Caki2 (cell line): ENCODE data around the gene NPIPB12. TPM values are rescaled to one million over a fixed set of nuclear protein-coding genes. Genes with fewer than 3 reads are reported as not detected.
"Not testable (repeated sequence)": the region's sequence is repeated elsewhere in the genome, so short reads cannot be mapped to it uniquely, and the experiment has no call there.

ENCODE experiments used
- DNase-seq: peaks from one replicate; pipeline ENCODE4 v3.0.0-alpha.2; 2015; ENCODE audit warnings: low read depth
- in situ Hi-C: cut with HindIII; loops from 2 replicates; pipeline ENCODE4 v1.10.0; 2016; ENCODE audit warnings: low sequenced_read_pairs, low pct_unique_long_range_greater_than_20kb, mixed read lengths
- total RNA-seq: library from RNA; depleted of rRNA; stranded (reverse); fragments of >200 nt; shearing (Covaris generic); gene quantifications from 2 replicates; pipeline ENCODE4 v1.2.3, GENCODE V29; 2014; ENCODE audit warnings: low replicate concordance; rRNA removed

Gene NPIPB12
- 1.9 and 25.3 TPM in 2 replicates for total RNA-seq

DNA sequence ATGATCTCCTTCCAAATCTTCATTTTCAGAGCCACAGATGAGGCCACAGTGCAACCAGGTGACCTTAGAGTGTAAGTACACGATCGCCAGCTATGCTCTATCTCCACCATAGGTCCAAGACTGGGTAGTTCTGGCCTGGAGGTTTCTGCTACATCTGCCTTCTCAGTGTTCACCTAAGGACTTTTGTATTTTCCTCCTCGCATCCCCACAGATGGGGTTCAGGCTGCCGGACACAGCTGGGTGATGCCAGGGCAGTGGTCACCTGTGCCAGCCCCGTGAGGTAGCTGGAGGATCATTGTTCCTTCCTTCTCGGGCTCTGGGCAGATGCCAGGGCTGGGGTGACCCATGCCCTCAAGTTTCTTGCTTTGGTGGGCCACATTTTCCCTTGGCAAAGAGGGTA, at the start of gene NPIPB12:
NPIPB12 (minus strand) TSS at position 101 of the 400 bp plus-strand sequence.
- in situ Hi-C loops, result not testable (repeated sequence)

DNA sequence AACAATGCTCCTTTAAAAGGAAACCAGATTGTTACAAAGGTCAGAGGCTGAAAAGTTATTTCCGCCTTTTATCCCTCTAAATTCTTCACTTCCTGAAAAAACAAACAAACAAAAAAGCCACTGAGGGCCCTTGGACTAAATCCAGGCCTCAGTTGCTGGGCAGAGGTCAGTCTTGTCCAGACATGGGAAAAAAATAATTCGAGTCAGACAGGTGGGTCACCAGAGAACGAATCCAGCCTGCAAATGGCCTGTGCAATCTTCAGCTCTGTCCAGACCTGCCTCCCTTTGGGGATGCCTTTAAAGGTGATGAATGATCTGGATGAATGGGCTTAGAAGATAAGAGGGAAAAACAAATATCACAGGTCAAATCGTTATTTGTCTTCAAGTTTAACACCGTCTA, 15.3 kb upstream of the NPIPB12 start:
- in situ Hi-C loops, DNase-seq: not testable (repeated sequence)

More for the DNA sequence above, at the start of gene NPIPB12:
- not testable (repeated sequence) for DNase-seq

DNA sequence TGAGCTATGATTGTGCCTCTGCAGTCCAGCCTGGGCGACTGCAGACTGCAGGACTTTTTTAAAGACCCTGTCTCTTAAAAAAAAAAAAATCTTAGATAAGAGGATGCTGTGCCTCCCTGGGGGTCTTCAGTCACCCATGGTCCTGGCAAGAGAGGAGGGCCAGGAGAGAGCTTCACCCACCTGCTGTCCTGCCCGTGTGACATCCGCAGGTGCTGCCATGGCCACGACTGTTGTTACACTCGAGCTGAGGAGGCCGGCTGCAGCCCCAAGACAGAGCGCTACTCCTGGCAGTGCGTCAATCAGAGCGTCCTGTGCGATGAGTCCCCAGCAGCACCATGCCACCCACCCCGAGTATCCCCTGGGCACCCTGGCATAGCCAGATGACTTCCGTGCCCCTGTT, 23.9 kb downstream of the NPIPB12 start:
- in situ Hi-C loops, DNase-seq: not testable (repeated sequence)

DNA sequence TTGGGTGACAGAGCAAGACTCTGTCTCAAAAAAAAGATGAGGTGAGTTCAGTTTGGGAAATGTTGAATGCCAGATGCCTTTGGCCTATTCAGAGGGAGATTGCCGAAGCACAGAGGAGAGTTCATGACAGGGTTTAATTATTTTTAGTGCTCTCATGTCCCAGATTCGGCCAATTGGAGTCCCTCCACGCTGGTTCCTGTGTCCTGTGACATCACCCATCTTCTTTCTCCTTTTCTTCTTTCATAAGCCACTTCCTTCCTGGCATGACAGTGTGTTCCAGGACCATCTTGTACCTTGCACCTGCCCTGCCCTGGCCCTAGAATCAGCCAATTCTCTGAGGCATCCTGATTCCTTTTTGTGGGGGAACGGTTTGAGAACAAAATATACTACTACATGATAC, 34.1 kb downstream of the NPIPB12 start:
- in situ Hi-C loops, result not testable (repeated sequence)

DNA sequence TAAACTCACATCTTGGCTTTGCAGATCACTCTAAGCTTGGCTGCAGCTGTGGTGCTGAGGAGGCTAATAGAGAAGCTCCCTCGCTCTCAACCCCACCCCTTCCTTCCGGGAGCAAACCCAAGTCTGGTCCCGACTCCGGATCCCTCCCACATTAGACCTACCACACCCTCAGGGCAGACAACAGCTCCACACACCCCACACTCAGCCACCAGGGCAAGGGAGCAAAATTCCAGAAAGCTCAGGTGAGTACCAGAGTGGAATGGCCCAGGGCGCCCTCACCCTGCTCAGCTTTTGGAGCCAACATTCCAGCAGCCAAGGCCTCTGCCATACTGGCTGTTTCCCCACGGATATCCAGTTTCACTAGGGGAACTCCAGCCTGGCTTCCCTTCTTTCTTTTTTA, 36.5 kb downstream of the NPIPB12 start:
- in situ Hi-C loops, DNase-seq: not testable (repeated sequence)

More for the DNA sequence above, 34.1 kb downstream of the NPIPB12 start:
- not testable (repeated sequence) for DNase-seq

DNA sequence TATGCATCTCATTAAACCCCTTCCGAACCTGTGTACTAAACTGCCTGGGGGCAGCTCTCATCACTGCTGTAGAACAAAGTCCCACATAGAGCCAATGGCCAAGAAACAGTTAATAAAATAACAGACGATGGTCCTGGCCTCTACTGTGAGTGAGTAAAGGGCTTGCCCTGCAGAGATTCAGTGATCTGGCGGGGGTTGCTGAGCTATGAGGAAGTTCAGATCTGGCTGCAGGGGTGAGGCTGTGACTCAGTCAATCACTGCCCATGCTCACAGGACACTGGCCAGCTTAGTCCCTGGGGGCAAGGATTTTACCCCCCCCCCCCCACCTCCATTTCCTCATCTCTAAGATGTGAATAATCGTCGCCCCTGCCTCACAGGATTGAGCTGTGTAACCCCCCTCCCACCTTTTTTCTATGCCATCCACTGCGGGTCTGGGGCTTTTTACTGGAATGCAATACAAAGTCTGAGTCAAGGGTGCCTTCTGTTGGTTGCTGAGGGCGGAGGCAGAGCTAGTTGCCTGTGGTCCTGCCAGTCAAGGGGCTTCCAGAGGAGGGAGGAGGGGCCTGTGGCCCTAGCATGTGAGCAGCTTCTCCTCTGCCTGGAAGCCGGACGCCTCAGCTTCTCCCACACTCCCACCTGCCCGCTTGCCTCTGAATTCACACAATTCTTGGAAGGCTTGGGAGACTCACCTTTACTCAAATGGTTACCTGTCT, 38.4 kb downstream of the NPIPB12 start:
- in situ Hi-C loops, DNase-seq: not testable (repeated sequence)

DNA sequence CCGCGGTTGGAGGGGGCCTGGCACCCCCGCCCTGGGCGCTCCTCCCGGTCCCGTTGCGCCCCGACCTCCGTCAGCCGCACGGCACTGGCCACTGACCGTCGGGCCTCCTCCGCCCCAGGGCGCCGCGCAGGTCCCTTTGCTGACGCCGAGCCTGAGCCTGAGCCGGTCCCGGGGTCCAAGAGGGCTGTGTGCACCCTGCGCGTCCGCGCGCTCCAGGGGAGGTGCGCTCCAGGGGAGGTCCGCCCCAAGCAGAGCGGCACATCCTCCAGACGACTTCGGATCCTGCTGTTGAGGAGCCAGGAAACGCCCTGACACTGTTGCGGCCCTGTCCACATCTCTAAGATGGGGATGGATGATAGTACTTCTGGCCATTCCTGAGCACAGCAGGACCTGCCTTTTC, 39.3 kb downstream of the NPIPB12 start:
- DNase-seq, in situ Hi-C loops: not testable (repeated sequence)

DNA sequence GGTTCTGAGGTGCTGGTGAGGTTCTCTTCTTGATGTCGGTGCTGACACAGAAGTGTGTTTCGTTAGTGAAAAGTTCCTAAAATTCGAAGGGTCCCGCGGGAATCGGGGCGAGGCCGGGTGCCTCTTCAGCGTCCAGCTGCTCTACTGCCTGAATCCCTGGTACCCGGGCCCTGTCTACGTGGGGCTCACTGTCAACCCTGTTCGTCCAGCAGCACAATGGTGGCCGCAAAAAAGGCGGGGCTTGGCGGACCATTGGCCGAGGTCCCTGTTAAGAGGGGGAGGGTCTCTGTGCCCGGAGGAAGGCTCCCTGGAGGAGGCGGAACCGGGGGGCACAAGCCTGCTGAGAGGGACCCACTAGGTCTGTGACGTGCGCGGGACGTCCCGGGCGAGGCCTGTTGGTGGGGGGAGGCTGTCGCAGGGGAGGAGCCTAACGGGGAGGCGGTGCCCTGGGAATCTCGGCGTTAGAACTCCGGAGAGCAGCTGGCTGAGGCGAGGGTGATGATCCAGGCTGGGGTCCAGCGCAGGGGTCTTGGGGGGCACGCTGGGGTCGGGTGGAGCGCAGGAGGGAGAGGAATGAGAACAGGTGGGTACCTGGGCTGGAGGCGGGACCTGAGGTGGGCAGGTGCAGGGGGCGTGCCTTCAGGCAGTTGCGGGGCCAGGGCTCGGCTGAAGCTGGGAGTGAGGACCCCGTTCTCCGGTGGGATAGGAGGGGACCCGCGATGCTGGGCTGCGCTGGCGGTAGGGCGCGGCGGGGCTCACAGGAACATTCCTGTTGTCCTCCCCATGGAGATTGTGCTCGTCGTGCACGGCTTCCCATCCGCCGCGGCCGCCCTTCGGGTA, 40.0 kb downstream of the NPIPB12 start:
- DNase-seq, in situ Hi-C loops: not testable (repeated sequence)

DNA sequence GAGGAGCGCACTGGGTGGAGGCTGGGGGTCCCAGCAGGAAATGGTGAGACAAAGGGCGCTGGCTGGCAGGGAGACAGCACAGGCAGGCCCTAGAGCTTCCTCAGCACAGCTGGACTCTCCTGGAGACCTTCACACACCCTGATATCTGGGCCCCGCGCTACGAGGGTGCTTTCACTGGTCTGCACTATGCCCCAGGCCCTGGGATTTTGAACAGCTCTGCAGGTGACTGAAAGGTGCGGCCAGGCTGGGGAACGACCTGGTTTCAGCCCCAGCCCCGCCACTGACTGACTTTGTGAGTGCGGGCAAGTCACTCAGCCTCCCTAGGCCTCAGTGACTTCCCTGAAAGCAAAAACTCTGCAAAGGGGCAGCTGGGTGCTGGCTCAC, 45.6 kb downstream of the NPIPB12 start:
- in situ Hi-C loops, DNase-seq: not testable (repeated sequence)

DNA sequence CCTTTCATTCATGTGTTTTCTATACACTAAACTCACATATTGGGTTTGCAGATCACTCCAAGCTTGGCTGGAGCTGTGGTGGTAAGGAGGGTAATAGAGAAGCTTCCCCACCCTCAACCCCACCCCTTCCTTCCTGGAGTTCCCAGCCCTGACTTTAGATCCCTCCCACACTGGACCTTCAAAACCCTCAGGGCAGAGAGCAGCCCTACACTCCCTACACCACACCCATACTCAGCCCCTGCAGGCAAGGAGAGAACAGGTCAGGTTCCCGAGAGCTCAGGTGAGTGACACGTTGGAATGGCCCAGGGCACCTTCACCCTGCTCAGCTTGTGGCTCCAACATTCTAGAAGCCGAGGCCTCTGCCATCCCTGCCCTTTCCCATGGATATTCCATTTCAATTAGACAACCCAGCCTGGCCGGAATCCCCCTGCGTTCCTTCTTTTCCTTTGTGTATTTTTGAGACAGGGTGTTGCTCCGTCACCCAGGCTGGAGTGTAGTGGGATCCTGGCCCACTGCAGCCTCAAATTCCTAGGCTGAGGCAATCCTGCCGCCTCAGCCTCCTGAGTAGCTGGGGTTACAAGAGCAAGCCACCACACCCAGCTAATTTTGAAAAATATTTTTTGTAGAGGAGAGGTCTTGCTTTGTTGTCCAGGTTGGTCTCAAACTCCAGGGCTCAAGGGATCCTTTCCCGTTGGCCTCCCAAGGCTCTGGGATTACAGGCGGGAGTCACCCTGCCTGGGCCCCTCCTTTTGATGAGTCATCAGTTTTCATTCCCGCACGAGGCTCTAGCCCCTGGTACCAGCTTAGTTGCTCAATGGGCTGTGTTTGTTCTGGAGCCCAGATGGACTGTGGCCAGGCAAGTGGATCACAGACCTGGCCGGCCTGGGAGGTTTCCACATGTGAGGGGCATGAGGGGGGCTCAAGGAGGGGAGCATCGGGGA, 46.2 kb downstream of the NPIPB12 start, which contains the start of gene SULT1A4:
SULT1A4 (plus strand) TSS at position 208 of the 941 bp plus-strand sequence. CDS start 1,473 bp downstream, outside the sequence.
- in situ Hi-C loops, result not testable (repeated sequence)

DNA sequence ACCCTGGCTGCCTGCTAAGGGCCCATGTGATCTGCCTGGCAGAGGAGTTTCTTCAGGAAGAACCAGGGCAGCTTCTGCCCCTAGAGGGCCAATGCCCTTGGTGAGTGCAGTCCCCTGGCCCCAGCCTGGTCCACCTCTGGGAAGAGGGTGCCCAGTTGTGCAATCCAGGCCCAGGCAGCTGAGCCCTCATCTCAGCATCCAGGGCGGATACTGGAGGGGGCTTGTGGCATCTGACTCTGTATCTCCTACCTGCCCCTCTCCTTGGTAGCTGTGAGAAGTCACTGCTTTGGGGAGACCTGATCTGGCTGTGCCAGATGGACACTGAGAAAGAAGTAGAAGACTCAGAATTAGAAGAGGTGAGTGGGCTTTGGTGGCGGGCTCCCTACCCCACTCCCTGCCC, 48.5 kb downstream of the NPIPB12 start:
- in situ Hi-C loops, DNase-seq: not testable (repeated sequence)

More for the DNA sequence above, 46.2 kb downstream of the NPIPB12 start, which contains the start of gene SULT1A4:
- not testable (repeated sequence) for DNase-seq

DNA sequence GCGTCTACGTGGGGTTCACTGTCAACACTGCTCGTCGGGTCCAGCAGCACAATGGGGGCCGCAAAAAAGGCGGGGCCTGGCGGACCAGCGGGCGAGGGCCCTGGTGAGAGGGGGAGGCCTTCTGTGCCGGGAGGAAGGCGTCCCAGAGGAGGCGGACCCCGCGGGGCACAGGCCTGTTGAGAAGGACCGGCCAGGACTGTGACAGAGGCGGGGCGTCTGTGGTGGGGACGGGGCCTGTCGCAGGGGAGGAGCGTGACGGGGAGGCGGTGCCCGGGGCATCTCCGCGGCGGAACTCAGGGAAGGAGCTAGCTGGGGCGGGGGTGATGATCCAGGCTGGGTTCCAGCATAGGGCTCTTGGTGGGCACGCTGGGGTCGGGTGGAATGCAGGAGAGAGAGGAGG, 51.4 kb downstream of the NPIPB12 start:
- in situ Hi-C loops, DNase-seq: not testable (repeated sequence)

DNA sequence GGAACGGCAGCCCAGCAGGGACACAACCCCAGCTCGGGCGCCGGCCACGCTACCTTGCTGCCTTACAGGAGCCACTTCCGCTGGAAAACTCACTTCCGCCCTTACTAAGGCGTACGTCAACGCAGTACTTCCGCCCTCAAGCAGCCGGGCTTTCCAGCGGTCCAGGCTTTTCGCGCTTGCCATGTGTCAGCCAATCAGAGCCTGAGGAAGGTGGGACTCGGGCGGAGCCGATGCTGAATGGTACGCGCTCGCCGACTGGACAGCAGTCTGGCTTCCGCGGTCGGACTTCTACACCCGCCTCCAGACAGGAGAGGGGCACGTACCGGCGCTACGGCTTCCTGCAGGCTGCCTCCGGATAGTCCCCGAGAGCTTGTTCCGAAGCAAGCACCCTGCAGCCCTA, 51.9 kb downstream of the NPIPB12 start, which contains the start of the genes BOLA2 and SLX1B:
BOLA2 (minus strand) TSS at position 83 of the 400 bp plus-strand sequence. CDS start 98 bp downstream, outside the sequence.
SLX1B (plus strand) TSS at position 265 of the 400 bp plus-strand sequence.
- in situ Hi-C loops, DNase-seq: not testable (repeated sequence)

DNA sequence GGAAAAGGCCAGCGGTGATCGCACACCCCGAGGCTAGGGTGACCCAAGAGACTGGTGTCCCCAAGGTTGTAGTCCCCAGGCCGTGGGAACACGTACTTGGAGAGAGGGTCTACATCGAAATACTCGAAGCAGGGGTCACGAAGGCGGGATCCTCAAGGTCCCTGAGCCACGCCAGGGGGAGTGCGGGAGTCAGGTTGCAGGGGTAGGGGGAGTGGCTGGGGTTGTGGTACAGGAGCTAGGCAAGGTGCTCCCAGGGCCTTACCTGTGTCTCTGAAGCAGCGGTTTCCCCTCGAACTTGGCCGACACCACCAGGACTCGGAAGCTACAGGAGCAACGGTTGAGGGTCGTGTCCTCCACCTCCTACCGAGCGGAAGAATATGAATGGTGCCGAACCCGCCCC, 52.5 kb downstream of the NPIPB12 start:
- in situ Hi-C loops, DNase-seq: not testable (repeated sequence)
